Stimulated activated CD4-positive, alpha-beta T cell treated with anti-CD3 and anti-CD28 coated beads, Interleukin-1b, Interleukin-23, amount 100 ng/mL, for 1 hour (primary cell): Measurements from ENCODE around the gene PRICKLE2.

ENCODE experiments used
- DNase-seq, 2 donors: peaks; one replicate each; pipeline ENCODE4 v3.0.0-alpha.2; 2020; ENCODE audit warnings: low read depth in 2 of 2

PRICKLE2 gene

DNA sequence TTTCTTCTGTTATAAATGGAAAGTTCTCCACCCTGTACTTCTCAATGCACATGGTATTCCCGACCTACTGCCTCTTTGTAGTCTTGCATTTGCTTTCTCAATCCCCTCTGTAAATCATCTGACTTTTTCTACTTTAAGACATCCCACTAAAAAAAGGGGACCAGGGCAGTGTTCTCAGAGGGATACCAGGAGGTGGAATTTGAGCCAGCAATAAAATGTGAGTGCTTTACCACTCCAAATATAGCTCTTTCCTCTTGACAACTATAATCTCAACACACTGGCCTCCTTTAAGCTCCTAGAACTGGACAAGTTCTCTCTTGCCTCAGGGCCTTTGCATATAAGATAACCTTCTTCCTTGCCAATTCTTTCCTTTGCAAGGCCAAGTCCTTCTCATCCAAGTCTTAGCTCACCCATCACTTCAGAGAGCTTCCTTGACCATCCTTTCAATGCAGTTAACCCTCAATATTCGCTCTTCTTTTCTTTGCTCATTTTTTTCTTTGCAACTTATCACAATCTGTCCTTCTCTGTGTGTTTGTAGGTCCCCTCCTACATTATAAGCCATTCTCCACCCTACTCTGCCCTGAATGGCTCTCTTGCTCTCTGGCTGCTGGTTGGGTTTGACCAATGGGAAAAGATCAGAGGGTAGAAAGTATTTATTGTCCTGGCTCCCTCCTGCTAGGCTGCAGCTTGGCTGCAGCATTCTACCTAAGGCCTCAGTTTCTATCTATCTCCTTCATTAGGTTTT is 93.4 kb downstream of the PRICKLE2 start:
- DNase-seq, result no peak

DNA sequence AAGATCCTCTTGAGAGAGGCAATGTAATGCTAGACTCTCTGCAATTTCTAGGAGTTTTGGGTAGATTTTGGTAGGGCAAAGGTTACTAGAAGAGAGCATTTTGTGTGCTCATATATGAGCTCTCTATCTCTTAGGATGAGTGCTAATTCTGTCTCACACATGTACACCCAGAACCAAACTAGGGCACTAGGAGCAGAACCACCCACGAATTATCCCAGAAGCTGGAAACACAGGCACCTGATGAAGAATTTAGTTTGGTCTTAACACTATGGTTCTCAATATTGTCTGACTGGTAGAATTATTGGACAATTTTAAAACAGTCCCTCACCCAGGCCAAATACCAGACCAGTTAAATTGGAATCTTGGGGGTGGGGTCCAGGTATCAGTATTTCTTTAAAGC is 94.8 kb downstream of the PRICKLE2 start:
- no peak for DNase-seq

DNA sequence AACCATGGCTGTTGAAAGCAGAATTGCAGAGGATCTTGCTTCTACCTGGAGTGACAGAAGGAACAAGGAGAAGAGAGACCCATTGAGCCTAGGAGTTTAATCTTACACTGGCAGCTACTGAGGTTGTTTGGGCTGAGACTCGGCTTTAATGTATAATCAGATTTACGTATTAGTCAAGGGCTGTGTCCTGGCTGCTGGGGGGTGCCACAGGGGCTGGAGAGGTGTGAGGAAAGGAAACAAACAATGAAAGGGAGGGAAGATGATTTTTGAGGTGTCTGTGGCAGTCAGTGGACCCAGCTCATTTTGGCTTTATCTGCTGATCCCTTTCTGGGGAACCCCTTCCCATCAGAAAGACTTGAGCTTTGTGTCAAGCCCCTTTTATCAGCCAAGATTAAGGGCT is 95.7 kb downstream of the PRICKLE2 start:
- no peak for DNase-seq

DNA sequence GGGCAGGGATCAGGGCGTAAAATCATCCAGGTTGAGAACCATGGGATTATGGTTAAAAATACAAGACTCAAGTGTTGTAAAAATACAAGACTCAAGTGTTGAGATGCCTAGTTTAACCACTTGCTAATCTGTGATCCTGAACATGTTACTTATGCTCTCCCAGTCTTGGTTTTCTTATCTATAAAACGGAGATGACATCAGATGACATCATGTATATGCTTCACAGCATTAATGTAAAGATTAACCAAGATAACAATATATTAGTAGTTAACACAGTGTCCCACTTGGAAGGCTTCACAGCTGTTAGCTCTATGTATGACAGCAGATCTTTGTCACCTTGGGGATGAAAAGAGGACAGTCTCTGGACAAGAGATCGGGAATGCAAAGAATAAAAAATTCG is 96.2 kb downstream of the PRICKLE2 start:
- DNase-seq, result no peak

DNA sequence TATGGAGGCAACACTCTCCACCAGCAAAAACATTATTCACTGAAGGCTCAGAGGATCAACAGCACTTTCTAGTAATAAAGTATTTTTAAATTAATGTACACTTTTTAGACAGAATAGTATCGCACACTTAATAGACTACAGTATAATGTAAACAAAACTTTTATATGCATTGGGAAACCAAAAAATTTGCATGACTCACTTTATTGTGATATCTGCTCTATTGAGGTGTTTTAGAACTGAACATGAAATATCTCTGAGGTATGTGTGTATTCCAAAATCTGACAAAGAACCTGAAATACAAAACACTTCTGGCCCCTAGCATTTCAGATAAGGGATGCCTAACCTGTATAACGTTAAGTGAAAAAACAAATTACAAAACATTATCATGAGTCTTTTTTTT is 99.7 kb downstream of the PRICKLE2 start:
- no peak for DNase-seq

DNA sequence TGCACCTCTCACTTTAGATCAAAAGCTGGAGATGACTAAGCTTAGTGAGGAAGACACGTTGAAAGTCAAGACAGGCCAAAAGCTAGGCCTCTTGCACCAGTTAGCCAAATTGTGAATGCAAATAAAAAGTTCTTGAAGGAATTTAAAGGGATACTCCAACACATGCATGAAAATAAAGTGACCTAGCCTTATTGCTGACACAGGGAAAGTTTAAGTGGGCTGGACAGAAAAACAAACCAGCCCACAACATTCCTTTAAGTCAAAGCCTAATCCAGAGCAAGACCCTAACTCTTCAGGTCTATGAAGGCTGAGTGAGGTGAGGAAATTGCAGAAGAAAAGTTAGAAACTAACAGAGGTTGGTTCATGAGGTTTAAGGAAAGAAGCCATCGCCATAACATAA is 101.3 kb downstream of the PRICKLE2 start:
- DNase-seq, result no peak

DNA sequence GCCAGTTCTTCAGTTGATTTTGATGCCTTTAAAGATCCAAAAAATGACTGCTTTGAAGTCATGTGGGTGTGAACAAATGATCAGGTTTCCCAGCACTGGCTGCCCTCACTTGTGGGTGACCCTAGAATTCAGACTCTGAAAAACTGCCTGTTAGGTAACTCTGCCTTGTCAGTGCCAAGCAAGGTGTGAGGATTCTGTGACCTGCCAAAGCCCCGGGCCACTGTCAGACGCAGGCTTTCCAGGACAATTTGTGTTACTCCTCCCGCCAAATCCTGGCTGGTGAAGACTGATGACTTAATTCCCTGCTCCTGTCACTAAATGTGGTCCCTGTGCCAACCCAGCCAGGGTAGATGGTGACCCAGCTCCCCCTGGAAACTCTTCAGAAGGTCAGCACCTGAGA is 102.8 kb downstream of the PRICKLE2 start:
- no peak for DNase-seq

DNA sequence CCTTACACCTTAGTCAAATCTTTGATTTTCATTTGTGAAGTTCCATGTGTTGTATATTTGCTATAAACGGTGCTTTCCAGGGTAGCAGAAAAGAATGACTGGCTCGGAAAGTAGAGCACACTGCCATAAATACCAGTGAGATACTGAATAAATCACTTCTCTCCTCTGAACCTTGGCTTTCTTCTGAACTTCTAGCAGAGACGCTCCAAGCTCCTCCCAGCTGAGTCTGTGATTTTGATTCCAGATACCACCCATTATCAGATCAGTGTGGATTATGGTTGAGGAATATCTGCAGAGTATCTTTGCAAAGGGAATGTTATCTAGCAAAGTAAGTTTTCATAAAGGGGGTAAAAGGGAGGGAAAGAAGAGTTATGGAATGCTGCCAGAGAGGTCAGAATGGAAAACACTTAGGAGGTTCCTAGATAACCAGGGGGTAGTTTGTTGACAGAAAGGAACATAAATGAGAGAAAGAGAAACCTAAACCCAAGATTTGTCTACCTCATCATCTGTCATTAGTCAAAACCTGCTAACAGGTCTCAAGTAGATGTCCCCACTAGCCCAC is 103.4 kb downstream of the PRICKLE2 start:
- no peak for DNase-seq

DNA sequence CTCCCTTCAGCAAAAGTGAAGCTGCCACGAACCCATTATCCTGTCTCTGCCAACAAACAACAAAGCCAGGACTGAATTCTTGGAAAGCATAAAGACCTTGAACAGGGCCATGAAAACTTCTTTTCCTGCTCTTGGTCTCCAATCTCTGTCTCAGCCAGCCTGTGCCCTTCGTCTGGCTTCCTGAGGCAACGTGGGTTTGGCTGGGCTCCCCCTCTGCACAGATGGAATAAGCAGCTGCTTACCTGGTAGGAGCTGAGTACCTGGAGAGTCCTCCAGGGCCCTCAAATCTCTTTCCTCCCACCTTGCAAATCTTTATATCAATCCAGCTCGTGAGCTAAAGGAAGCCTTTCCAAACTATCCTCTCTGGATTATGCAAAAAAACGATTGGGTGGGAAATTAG is 104.4 kb downstream of the PRICKLE2 start:
- no peak for DNase-seq

DNA sequence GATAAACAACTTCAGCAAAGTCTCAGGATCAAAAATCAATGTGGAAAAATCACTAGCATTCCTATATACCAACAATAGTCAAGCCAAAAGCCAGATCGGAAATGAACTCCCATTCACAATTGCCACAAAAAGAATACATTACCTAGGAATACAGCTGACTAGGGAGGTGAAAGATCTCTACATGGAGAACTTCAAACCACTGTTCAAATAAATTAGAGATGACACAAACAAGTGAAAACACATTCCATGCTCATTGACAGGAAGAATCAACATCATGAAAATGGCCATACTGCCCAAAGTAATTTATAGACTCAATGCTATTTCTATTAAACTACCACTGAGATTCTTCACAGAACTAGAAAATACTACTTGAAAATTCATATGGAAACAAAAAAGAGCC is 107.8 kb downstream of the PRICKLE2 start:
- no peak for DNase-seq

DNA sequence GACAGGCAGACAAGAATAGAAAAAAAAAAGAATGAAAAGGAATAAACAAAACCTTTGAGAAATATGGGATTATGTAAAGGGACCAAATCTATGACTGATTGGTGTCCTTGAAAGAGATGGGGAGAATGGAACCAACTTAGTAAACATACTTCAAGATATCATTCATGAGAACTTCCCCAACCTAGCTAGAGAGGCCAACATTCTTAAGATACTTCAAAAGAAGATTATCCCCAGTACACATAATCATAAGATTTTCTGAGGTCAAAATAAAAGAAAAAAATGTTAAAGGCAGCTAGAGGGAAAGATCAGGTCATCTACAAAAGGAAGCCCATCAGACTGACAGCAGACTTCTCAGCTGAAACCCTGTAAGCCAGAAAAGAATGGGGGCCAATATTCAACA is 110.6 kb downstream of the PRICKLE2 start:
- DNase-seq, result no peak

DNA sequence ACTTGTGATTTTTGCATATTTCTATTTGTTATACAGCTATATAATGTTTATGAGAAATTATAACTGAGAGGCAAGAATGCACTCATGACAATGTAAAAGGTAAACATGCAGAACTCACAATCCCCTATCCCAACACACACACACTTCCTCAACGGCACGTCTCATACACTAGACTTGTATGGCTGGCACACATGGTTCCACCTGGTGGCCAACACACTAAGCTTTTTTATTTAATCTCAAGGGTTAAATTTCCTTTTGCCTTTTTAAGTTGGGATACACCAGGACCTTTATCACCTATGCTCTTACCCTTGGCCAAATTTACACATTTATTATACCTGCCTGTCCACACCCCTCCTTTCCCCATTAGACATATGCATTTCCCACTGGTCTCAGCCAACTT is 113.4 kb downstream of the PRICKLE2 start:
- DNase-seq, result no peak

DNA sequence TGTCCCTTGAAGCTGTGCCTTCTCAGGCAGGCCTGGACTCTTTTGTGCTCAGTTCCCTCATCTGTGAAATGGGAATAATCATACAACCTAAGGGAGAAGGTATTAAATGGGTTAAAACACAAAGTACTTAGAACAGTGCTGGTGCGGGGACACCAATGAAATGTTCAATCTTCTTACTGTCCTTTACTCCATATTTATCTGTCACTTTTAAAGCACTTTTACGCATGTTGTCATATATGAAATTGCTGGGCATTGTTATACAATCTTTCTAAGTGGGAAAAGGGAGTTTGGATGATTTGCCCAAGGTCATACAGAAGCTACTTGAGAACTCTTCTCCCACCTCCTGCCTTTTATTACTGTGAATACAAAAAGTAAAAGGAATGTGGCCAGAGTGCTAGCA is 114.2 kb downstream of the PRICKLE2 start:
- no peak for DNase-seq

DNA sequence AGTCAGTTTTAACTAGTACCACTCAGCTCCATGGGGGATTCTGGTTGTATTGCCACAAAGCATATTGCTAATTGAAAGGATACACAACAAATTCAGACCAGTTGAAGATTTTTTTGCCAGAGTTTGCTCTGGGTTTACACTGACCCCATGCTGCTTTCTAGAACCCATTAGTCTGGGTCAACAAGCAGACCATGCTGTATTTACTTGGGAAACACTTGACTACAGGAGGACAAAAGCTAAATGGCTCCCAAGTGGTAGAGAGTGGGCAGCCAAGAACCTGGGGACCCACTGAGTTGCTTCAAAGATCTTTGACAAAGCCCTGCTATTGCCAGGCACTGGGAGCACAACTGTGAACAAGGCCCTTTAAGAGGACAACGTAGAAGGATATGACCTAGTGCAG is 115.2 kb downstream of the PRICKLE2 start:
- DNase-seq, result no peak

DNA sequence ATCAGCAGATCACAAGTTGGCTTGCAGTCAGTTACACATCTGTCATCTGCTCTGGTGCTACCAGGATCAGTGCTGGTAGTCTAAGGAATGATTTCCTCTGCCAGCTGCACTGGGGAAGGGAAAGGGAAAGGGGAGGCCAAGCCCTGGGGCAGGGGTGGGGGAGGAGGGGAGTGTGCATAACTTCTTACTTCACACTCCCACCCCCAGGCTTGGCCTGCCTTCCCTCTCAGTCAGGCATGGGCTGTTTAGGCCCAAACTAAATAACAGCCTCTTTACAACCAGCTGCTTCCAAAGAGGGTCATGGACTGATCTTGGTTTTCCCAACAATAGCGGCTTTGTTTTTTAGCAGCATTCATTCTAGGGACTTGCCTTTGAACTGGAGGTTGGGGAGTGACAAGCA is 115.8 kb downstream of the PRICKLE2 start:
- no peak for DNase-seq

DNA sequence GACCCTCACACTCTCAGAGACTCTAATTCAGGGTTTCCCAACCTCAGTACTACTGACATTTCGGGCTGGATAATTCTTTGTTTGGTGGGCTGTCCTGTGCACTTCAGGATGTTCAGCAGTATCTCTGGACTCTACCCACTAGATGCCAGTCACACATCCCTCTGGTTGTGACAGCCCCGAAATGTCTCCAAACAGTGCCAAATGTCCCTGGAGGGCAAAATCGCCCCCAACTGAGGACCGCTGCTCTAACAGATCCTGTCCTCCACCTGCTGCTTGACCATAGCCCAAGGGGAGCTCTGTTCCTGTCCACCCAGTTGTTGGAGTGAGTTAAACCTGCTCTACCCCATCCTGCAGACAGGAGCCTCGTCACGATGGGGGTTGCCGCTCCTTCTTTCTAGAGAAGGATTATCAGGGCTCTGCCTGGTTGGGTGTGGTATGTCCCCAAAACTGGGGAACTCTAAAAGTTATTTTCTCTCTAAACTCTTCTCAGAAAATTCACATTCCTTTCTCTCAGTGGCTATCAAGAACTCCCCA is 116.4 kb downstream of the PRICKLE2 start:
- no peak for DNase-seq

DNA sequence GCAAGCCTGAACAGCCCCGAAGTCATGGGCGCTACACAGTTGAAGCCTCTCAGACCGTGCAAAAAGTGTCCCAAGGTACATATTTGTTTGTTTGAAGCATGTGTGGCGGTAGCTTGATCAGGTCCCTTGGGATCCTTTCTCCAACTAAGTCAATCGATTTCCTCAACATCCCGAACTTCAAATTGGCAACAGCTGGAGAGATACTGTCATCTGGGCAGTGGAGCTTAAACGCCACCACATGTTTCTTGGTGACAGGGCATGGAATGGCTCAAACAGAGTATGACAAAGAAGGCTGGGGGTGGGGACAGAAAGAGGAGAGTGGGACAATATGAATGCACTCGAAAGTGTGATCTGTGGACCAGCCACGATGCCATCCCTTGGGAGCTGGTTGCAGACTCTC is 117.0 kb downstream of the PRICKLE2 start:
- no peak for DNase-seq

DNA sequence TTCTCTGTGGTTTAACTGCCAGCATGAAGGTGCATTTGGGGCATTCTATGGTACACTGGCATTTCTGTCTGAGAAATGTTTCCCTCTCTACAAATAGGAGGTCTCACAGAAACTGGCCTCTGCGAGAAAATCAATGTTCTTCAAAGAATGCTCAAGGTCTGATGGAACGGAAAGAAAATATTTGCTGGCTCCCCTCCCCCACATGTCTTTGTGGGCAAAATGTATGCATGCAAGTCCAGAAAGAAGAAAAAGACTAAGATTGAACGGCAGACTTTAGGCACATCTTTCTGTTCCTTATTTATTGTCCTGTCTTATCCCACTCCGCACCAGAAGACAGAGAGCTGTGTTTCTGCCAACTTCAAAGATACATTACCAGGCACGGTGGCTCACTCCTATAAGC is 118.1 kb downstream of the PRICKLE2 start:
- DNase-seq, result no peak

DNA sequence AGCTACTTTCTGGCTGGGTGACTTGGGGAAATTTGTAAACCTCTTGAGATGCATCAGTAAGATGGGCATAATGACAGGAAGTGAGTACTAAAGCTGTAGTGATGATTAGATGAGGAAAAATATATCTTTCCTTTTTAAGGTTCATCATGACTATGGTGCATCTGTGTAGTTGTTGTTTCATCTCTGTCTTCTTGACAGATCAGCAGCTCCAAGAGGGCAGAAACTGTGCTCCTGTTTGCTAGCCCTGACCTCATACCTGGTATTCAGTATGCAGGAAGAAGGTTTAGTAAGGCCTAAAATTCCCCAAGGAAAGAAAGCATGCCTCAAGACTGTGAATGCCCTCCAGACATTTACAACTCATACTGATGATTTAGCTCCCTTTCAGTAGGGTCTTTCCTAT is 119.5 kb downstream of the PRICKLE2 start:
- no peak for DNase-seq

DNA sequence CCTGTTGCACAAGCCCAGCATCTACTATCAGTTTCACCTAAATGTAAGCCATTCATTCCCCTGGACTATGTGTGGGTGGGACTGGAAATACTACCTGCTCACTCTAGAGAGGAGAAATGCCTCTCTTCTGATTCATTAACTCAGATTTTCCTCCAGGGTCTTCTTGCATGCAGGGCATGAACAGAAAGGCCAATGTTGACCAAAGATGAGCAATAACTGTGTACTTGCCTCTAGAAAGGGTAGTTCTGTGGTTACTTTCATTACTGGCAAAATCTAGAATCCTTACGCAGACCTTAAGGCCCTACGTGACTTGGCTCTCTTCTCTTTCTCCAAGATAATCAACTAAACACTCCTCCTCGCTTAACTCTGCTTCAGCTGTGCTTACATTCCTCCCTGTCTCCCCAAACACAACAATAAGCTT is 120.6 kb downstream of the PRICKLE2 start:
- DNase-seq, result no peak

DNA sequence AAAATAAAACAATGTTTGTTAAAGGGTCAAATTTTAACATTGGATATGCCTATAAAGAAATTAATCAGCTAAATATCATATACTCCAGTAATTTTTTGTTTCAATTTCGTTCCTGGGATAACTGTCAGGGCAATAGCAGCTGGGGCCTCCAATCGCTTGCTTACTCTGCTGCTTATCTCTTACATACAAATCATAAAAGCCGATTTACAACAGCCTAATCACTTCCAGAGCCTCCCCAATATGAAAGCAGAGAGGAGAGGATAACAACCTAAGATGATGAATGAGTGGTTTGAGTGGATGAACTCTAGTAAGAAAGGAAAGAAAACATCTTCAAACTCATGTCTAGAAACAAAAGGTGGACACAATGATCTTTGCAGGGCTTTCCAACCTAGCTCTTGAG is 121.3 kb downstream of the PRICKLE2 start:
- no peak for DNase-seq

DNA sequence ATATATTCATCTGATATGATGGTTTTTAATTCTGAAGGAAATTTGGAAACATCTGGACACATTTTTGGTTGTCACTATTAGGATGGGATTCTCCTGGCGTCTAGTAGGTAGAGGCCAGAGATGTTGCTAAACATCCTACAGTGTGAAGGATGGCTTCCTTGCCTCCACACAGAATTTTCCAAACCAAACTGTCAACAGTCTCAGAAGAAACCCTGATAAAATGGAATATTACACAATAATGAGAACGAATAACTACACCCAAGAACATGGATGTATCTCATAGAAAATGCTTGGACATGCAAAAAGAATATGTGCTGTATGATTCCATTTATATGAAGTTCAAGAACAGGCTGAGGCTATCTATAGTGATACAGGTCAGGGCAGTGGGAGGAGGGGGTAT is 122.1 kb downstream of the PRICKLE2 start:
- DNase-seq, result no peak

DNA sequence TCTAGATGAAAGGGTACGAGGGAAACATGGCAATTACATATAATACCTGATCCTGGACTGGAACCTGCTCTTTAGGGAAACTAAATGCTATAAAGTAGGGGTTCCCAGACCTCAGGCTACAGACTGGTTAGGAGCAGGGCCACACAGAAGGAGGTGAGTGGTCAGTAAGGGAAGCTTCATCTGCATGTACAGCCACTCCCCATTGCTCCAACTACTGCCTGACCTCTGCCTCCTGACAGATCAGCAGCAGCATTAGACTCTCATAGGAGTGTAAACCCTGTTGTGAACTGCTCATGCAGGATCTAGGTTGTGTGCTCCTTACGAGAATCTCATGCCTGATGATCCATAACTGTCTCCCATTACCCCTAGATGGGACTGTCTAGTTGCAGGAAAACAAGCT is 123.1 kb downstream of the PRICKLE2 start:
- DNase-seq, result no peak

DNA sequence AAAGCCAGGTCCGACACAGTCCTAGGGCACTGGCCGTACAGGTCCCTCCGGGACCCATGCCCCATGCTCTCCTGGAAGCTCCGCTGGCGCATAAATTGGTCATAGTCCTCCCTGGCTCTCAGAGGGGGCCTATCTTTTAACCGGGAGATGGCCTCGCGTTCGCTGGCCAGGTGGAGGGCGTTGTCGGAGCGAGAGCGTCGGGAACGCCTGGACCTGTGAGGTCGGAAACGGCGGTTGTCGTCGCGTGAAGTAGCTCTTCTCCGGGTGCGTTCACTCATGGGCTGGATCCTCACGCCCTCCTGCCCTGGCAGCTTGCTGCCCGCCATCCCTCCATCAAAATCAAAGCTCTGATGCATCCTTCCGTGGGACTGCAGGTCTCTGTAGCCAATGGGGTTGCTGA is 126.0 kb downstream of the PRICKLE2 start:
- no peak for DNase-seq
